M059J (cell line): Measurements from ENCODE around the gene S1PR1. TPM values are rescaled to one million over a fixed set of nuclear protein-coding genes. Genes with fewer than 3 reads are reported as not detected.
"Not testable (repeated sequence)": the region's sequence is repeated elsewhere in the genome, so short reads cannot be mapped to it uniquely, and the experiment has no call there.

Source experiments
- DNase-seq: peaks from one replicate; pipeline ENCODE4 v3.0.0-alpha.2; 2012; ENCODE audit warnings: low read depth
- total RNA-seq: library from RNA; depleted of rRNA; stranded (reverse); fragments of >200 nt; shearing (Covaris generic); gene quantifications from 2 replicates; pipeline ENCODE4 v1.2.3, GENCODE V29; 2014

Gene S1PR1
- total RNA-seq, 1 experiment from 2014 or later = 6.8 TPM

GRCh38 chr1:101219924-101220870, 16.6 kb upstream of the S1PR1 start:
- no peak for DNase-seq

- DNase-seq = no peak
These were observed 15.9 kb upstream of the S1PR1 start for GRCh38 chr1:101220906-101221305.

- DNase-seq = no peak
These were observed 14.8 kb upstream of the S1PR1 start for GRCh38 chr1:101221945-101222429.

DNA sequence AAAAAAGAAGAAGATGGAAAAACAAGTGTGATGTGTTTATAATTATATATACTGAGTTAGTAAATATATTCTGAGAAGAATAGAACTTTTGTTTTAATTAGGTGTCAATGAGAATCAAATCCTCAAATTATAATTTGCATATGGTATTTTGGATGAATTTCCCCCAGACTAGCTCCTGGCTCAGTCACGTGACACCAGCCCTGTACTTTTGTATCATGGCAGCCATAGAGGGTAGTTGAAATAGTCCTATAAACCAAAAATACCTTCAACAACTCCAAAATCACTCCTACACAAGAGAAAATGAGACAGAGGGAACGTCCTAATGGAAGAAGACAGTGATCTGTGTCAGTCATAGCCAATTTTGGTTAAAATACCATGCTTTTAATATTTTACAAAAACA, 9.0 kb upstream of the S1PR1 start:
- DNase-seq = no peak

GRCh38 chr1:101228424-101229134, 8.2 kb upstream of the S1PR1 start:
- DNase-seq = no peak

GRCh38 chr1:101232182-101232581, 4.6 kb upstream of the S1PR1 start:
- DNase-seq = not testable (repeated sequence)

- DNase-seq = no peak
These were observed 3.3 kb upstream of the S1PR1 start for GRCh38 chr1:101233495-101233894.

DNA sequence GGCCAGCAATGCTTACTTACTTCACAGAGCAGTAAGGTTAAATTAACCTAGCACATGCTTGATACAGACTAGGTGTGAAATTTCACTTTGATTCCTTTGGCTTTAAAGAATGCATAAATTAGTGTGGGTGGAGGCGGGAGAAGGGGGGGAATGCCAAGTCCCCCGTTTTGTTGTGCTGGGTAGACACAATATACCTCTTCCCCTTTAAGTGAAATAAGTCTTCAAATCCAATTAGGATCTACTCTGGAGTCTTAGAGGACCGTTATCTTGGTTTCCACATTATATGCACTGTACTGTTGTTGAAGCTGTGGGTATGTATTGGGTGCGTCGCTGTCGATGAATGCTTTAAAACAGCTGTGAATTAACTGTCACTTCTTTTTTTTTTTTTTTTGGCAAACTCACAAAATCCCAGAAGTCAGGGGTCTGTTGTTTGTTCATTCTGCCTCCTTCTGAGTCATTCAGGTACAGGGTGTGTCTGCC, 1.6 kb upstream of the S1PR1 start:
- no peak for DNase-seq

DNA sequence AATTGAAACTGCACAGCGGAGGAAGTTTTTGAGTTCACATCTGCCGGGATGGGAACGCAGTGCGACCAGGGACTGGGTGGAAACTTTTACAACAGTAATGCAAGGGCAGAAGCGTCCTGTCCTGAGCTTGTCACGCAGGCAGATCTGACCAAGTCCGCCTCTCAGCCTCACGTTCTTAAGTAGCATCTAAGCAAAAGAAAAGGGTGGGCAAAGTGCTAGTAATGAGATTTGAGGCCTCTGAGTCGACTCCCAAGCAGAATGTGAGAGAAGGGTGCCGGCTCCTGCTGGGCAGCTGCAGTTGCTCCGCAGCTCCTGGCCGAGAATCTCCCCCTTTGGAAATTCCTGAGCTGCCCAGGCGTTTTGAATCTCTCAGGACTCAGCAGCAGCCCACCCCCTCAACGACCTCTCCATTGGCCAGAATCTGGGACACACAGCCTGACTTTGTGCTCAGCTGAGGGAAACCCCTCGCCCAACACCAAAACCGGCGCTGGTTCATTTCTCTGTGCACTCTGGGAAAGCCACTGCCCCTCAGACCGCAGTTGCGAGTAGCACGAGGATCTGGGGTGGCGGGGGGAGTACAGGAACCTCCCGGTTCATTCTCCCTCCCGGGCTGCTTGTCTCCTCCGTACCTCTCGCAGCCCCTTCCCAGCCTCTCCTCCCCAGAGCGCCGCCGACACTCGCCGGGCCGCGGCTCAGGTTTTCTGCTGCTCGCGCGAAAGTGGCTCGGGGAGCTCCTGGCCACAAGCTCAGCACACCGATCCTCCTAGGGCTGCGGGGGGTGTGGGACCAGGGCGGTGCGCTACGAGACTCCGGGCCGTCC, 913 bp upstream of the S1PR1 start:
- DNase-seq = peak; percentile 49

DNA sequence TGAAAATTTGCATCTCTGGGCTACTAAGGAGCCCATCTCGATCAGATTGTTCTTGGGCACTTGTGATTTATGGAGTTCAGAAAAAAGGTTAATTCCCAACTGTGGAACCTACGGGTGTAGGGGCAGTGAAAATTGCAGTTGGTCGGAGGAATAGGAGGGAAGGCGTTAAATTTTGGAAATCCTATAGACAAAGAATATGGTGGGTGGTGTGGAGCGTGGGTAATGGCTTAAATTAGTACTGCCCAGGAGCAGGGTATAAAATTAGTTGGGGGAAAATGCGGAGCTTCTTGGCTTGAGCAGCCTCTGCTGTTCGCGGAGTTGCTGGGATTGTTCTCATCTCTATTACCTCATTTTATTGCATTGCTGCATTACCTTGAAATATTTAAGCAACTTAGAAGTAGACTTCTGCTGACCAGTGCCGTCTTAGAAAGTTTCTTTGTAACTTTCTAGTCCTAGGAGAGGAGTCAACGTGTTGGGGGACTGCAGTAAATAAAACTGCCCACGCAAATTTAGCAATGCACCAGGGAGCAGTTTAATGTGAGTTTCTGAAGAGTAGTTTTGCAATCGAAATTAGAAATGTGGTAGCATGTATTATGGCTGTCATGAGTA, 514 bp downstream of the S1PR1 start:
- DNase-seq = peak; percentile 57

GRCh38 chr1:101238031-101238628, 1.3 kb downstream of the S1PR1 start:
- no peak for DNase-seq

DNA sequence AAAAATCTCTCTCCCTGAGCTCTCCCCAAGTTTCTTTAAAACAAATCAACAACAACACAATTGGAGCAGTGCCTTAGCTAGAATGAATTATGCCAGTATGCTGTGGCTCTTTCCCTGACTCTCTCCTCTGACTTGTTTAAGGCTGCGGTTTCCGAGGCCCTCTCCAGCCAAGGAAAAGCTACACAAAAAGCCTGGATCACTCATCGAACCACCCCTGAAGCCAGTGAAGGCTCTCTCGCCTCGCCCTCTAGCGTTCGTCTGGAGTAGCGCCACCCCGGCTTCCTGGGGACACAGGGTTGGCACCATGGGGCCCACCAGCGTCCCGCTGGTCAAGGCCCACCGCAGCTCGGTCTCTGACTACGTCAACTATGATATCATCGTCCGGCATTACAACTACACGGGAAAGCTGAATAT, 1.9 kb downstream of the S1PR1 start:
- peak; percentile 94 for DNase-seq

- no peak for DNase-seq
These were observed 2.5 kb downstream of the S1PR1 start for GRCh38 chr1:101239095-101240040.

- DNase-seq = no peak
These were observed 3.2 kb downstream of the S1PR1 start for GRCh38 chr1:101240041-101240430.

GRCh38 chr1:101241485-101242225, 4.8 kb downstream of the S1PR1 start:
- DNase-seq = no peak

GRCh38 chr1:101242324-101243050, 5.7 kb downstream of the S1PR1 start:
- no peak for DNase-seq

GRCh38 chr1:101243751-101244150, 6.9 kb downstream of the S1PR1 start:
- no peak for DNase-seq

- DNase-seq = no peak
These were observed 8.0 kb downstream of the S1PR1 start for GRCh38 chr1:101244842-101245241.
